Measurements from ENCODE around the gene CTSF.

CTSF gene

DNA sequence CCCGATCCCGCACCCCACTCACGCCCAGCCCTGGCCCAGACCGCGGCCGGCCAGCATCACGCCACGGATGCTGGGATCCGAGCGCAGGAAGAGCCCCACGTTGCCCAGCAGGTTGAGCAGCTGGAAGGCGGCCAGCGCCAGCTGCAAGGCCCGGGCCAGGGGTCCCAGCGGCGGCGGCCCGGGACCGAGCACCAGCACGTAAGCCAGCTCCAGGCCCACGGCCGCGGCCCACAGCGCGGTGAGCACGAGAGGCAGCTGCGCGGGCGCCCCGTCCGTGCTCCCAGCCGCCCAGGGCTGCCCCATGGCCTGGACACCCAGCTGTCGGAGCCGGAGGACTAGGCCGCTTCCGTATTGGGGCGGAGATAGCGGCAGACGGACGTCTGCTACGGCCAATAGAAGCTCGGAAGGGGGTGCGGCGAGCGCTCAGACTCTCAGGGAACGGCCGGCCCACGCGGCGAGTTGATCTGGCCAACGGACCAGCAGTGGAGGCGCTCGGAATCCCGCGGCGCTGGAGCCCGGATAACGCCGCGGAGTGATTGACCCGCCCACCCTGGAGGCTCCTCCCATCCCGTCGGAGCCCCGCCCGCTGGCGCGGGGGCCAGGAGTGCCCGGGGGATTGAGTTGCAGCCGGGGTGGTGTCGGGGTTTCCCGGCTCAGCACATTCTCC, 22.6 kb downstream of the CTSF start, which contains the start of gene ZDHHC24:
ZDHHC24 (minus strand) TSS at position 348 of the 667 bp plus-strand sequence; CDS start at position 303, 45 bp downstream.
- TF ChIP-seq FOXM1 (IDR thresholded peaks at IDR 0.05; ENCODE audit: borderline replicate concordance, low read depth): no peak
- peak; percentile 36; the same call in 1 of the 2 replicates for TF ChIP-seq TEAD4 (IDR thresholded peaks at IDR 0.05)
- peak; percentile 51; the same call in 1 of the 2 replicates for TF ChIP-seq TCF12 (IDR thresholded peaks at IDR 0.05; ENCODE audit: low read depth)
- TF ChIP-seq NFIC (IDR thresholded peaks at IDR 0.05): peak; percentile 75
- TF ChIP-seq, protein P1, sequence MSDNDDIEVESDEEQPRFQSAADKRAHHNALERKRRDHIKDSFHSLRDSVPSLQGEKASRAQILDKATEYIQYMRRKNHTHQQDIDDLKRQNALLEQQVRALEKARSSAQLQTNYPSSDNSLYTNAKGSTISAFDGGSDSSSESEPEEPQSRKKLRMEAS (IDR thresholded peaks at IDR 0.05): peak; percentile 63
- TF ChIP-seq EP300 (IDR thresholded peaks at IDR 0.05; ENCODE audit: borderline replicate concordance): 0 out of 2 replicates have a peak, but pooled peaks have one; percentile 11
- no peak for TF ChIP-seq RAD21 (IDR thresholded peaks at IDR 0.05; ENCODE audit: low read depth)
- 0 out of 2 replicates have a peak, but pooled peaks have one; percentile 45 for TF ChIP-seq ZBTB7A (IDR thresholded peaks at IDR 0.05; ENCODE audit: low read depth)
- TF ChIP-seq, protein P2, sequence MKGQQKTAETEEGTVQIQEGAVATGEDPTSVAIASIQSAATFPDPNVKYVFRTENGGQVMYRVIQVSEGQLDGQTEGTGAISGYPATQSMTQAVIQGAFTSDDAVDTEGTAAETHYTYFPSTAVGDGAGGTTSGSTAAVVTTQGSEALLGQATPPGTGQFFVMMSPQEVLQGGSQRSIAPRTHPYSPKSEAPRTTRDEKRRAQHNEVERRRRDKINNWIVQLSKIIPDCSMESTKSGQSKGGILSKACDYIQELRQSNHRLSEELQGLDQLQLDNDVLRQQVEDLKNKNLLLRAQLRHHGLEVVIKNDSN (IDR thresholded peaks at IDR 0.05): no peak
- TF ChIP-seq CREB1 (IDR thresholded peaks at IDR 0.05; ENCODE audit: low read depth): no peak
- no peak for TF ChIP-seq EGR1 (IDR thresholded peaks at IDR 0.05)
- peak; percentile 39; the same call in 1 of the 2 replicates for TF ChIP-seq YY1 (IDR thresholded peaks at IDR 0.05; ENCODE audit: low read depth)
- no peak for TF ChIP-seq CEBPB (IDR thresholded peaks at IDR 0.05)
- TF ChIP-seq, protein P3, sequence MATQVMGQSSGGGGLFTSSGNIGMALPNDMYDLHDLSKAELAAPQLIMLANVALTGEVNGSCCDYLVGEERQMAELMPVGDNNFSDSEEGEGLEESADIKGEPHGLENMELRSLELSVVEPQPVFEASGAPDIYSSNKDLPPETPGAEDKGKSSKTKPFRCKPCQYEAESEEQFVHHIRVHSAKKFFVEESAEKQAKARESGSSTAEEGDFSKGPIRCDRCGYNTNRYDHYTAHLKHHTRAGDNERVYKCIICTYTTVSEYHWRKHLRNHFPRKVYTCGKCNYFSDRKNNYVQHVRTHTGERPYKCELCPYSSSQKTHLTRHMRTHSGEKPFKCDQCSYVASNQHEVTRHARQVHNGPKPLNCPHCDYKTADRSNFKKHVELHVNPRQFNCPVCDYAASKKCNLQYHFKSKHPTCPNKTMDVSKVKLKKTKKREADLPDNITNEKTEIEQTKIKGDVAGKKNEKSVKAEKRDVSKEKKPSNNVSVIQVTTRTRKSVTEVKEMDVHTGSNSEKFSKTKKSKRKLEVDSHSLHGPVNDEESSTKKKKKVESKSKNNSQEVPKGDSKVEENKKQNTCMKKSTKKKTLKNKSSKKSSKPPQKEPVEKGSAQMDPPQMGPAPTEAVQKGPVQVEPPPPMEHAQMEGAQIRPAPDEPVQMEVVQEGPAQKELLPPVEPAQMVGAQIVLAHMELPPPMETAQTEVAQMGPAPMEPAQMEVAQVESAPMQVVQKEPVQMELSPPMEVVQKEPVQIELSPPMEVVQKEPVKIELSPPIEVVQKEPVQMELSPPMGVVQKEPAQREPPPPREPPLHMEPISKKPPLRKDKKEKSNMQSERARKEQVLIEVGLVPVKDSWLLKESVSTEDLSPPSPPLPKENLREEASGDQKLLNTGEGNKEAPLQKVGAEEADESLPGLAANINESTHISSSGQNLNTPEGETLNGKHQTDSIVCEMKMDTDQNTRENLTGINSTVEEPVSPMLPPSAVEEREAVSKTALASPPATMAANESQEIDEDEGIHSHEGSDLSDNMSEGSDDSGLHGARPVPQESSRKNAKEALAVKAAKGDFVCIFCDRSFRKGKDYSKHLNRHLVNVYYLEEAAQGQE (IDR thresholded peaks at IDR 0.05; ENCODE audit: low read depth): no peak
- TF ChIP-seq TAF1 (IDR thresholded peaks at IDR 0.05; ENCODE audit: low read depth): peak; percentile 65

DNA sequence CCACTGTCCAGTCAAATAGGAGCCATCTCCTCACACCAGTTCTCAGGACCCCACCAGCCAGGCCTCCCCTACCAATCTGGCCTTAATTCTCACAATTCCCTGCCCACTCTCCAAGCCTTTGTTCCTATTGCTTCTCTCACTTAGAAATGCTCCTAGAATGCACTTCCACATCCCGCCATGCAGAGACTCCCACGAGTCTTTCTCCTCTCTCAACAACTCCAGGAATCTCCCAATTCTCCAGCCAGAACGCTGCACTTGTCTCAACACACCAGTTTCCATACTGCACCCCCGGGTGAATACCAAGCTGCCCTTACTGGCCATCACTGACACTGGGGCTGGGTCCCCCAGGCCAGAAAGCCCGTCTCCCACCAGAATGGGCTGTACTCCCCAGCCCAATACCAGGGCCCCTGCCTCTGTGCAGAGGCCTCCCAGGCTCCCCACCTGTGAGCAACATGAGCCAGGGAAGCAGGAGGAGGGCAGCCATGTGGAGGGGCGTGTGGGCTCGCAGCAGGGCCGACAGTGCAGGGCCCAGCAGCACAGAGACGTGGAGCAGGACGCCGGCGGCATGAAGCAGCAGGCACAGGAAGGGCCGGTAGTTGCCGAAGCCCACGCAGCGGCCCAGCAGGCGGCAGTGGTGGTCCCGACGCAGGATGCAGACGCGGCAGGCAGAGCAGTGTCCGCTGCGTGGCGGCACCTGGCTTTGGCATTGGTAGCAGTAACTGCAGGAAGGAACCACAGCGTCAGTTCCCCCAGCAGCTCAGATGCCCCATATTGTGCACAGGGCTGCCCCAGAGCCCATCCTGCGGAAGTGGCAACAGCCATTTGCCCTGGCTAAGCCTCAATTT, 24.9 kb downstream of the CTSF start:
- TF ChIP-seq, protein P2 (IDR thresholded peaks at IDR 0.05): no peak
- TF ChIP-seq CREB1 (IDR thresholded peaks at IDR 0.05; ENCODE audit: low read depth) (no peak), EGR1 (IDR thresholded peaks at IDR 0.05) (no peak), TEAD4 (IDR thresholded peaks at IDR 0.05) (no peak), EP300 (IDR thresholded peaks at IDR 0.05; ENCODE audit: borderline replicate concordance) (no peak), YY1 (IDR thresholded peaks at IDR 0.05; ENCODE audit: low read depth) (no peak), FOXM1 (IDR thresholded peaks at IDR 0.05; ENCODE audit: borderline replicate concordance, low read depth) (no peak), CEBPB (IDR thresholded peaks at IDR 0.05) (no peak), RAD21 (IDR thresholded peaks at IDR 0.05; ENCODE audit: low read depth) (no peak), TAF1 (IDR thresholded peaks at IDR 0.05; ENCODE audit: low read depth) (no peak), NFIC (IDR thresholded peaks at IDR 0.05) (no peak), ZBTB7A (IDR thresholded peaks at IDR 0.05; ENCODE audit: low read depth) (no peak), TCF12 (IDR thresholded peaks at IDR 0.05; ENCODE audit: low read depth) (no peak)
- TF ChIP-seq, protein P3 (IDR thresholded peaks at IDR 0.05; ENCODE audit: low read depth): no peak
- TF ChIP-seq, protein P1 (IDR thresholded peaks at IDR 0.05): no peak

DNA sequence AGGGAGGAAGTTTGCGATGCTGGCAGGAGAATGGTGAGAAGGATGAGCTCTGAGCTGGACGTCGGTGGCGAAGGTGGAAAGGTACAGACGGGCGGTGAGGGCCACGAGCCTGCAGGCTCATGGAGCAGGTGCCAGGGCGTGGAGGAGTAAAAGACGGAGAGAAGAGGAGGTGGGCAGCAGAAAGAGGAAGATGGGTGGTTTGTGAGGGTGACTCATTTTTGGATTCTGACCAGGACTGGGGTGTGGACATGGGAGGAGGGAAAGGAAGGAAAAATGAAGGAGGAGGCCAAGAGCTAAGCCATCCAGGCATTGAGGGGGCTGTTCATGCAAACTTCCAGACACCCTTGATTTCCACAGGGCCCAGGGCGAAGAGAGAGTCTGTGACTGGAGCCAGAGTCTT, 26.0 kb downstream of the CTSF start:
- no peak for TF ChIP-seq NFIC (IDR thresholded peaks at IDR 0.05)

DNA sequence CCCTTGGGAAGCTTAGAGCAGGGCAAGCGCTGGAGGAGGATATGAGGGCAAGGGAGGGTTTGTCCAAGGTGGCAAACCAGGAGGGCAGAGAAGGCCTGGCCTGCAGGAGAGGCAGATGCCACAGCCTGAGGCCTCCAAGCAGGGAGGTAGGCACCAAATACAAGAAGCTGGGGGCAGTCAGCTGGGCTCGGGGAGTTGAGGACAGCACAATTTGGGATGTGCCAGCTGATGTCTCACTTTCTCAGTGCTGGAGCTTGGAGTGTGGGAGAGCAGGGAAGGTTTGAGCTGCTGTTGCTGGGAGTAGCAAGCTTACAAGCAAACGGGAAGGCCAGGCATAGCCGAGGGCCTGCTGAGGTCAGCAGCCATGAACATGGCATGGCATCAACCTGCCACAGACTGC, 26.5 kb downstream of the CTSF start:
- TF ChIP-seq TAF1 (IDR thresholded peaks at IDR 0.05; ENCODE audit: low read depth) (no peak), NFIC (IDR thresholded peaks at IDR 0.05) (no peak)

DNA sequence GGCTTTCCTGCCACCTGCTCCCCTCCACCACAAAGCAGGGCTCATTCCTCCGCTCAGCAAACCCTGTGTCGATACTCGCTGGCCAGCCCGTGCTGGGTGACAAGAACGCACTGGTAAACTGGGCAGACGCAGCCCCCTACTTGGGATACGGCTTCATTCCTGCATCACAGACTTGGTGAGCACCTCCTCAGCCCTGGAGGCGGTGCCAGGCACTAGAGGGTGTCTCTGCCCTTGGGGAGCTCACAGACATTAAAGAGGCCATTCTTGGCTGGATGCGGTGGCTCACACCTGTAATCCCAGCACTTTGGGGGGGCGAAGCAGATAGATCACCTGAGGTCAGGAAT, 28.6 kb downstream of the CTSF start:
- TF ChIP-seq CREB1 (IDR thresholded peaks at IDR 0.05; ENCODE audit: low read depth): no peak
- TF ChIP-seq, protein P3 (IDR thresholded peaks at IDR 0.05; ENCODE audit: low read depth): no peak
- TF ChIP-seq YY1 (IDR thresholded peaks at IDR 0.05; ENCODE audit: low read depth): no peak
- no peak for TF ChIP-seq TAF1 (IDR thresholded peaks at IDR 0.05; ENCODE audit: low read depth)
- TF ChIP-seq EP300 (IDR thresholded peaks at IDR 0.05; ENCODE audit: borderline replicate concordance): no peak
- TF ChIP-seq, protein P2 (IDR thresholded peaks at IDR 0.05): no peak
- no peak for TF ChIP-seq TEAD4 (IDR thresholded peaks at IDR 0.05)
- TF ChIP-seq CEBPB (IDR thresholded peaks at IDR 0.05): no peak
